Endodermal cell (in vitro differentiated cells): Measurements from ENCODE around the gene NUCKS1. TPM values are rescaled to one million over a fixed set of nuclear protein-coding genes. Genes with fewer than 3 reads are reported as not detected.

Experiments used
- DNase-seq: peaks from one replicate; pipeline ENCODE4 v3.0.0-alpha.2; 2017
- H3K27ac ChIP-seq: 2 replicates; pipeline ENCODE4 v1.5.1; 2013; ENCODE audit warnings: mild to moderate bottlenecking, low read depth, low read length, moderate library complexity
- H3K27me3 ChIP-seq: 2 replicates; pipeline ENCODE4 v1.6.1; 2013; ENCODE audit warnings: mild to moderate bottlenecking, low read length, moderate library complexity; ENCODE audit not compliant: insufficient read depth, control insufficient read depth, poor library complexity, severe bottlenecking
- H3K36me3 ChIP-seq: 2 replicates; pipeline ENCODE4 v1.7.0; 2013; ENCODE audit warnings: mild to moderate bottlenecking, low read length, moderate library complexity; ENCODE audit not compliant: control insufficient read depth, insufficient read depth
- H3K4me1 ChIP-seq: one replicate; pipeline ENCODE4 v1.7.0; 2013; ENCODE audit warnings: low read length; ENCODE audit not compliant: control insufficient read depth, insufficient read depth
- H3K4me3 ChIP-seq: 2 replicates; pipeline ENCODE4 v1.5.1; 2013; ENCODE audit warnings: mild to moderate bottlenecking, low read length, moderate library complexity
- H3K9ac ChIP-seq: 2 replicates; pipeline ENCODE4 v1.6.1; 2013; ENCODE audit warnings: mild to moderate bottlenecking, low read length, moderate library complexity; ENCODE audit not compliant: poor library complexity, severe bottlenecking; ENCODE audit errors: extremely low read depth
- H3K9me3 ChIP-seq: 2 replicates; pipeline ENCODE4 v1.6.1; 2013; ENCODE audit warnings: mild to moderate bottlenecking, low read length, moderate library complexity; ENCODE audit not compliant: control insufficient read depth
- H3K27ac Mint-ChIP-seq: 2 replicates; pipeline ENCODE4 v1.8.0; 2020; ENCODE audit warnings: mixed read lengths
- H3K27me3 Mint-ChIP-seq: 2 replicates; pipeline ENCODE4 v1.8.0; 2021; ENCODE audit warnings: mild to moderate bottlenecking, mixed read lengths; ENCODE audit not compliant: insufficient read depth
- H3K36me3 Mint-ChIP-seq: 2 replicates; pipeline ENCODE4 v1.8.0; 2020; ENCODE audit warnings: low read depth, mixed read lengths
- H3K4me1 Mint-ChIP-seq: 2 replicates; pipeline ENCODE4 v1.8.0; 2020; ENCODE audit warnings: mixed read lengths
- H3K4me3 Mint-ChIP-seq: 2 replicates; pipeline ENCODE4 v1.8.0; 2020; ENCODE audit warnings: mild to moderate bottlenecking, moderate library complexity, mixed read lengths
- H3K9me3 Mint-ChIP-seq: 2 replicates; pipeline ENCODE4 v1.8.0; 2020; ENCODE audit warnings: mild to moderate bottlenecking, mixed read lengths
- WGBS, 2 experiments: methylation state at CpG; one replicate each; pipeline versions ENCODE4 v1.1.5 to v1.1.7; 2013; ENCODE audit warnings: missing lambda C conversion rate in 2 of 2, mixed read lengths in 1 of 2; ENCODE audit not compliant: insufficient coverage in 1 of 2, insufficient read length in 1 of 2; 5-methylcytosine and 5-hydroxymethylcytosine counted together
- total RNA-seq, 2 donors: library from RNA; stranded (reverse); fragmentation: NEBNext Ultra II Directional in 1 of 2; extraction: Animal tissue kit (Norgen Biotek cat#: 25700) in 1 of 2; gene quantifications; 2 replicates in 1 of 2; 3 replicates in 1 of 2; pipeline ENCODE4 v1.2.1, GENCODE V29; 2021
- TF ChIP-seq, protein P1 (sequence below): fragments of 200-600 bp; sonication (generic); conservative IDR thresholded peaks from 2 replicates; pipeline ENCODE4 v1.5.0; 2021; ENCODE audit warnings: antibody characterized with exemption, mild to moderate bottlenecking

NUCKS1 gene
- total RNA-seq, 2 donors from 2014 or later = 380 to 532 TPM

DNA sequence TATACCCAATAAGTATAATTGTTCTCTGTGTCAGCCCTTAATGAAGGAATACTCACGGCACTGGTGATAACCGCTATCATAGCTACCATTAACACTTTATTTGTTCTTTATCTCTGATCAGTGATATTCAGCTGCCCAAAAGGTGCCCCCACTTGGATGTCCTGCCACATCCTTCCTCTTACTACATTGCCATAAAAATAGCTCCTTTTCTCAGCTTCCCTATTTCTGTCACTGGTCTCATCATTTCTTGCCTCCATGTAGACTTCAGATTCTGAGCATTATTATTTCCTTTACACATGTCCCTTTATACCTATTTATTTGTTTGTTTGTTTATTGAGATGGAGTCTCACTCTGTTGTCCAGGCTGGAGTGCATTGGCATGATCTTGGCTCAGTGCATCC lies 28.0 kb upstream of the NUCKS1 start:
- Histone ChIP-seq H3K4me1 (peaks cover under 1% of the 10 kb centered on the region), H3K27ac (no peak overlapping the region), H3K27me3 (peaks cover 30% of the 10 kb centered on the region), H3K36me3 (no peaks in the 10 kb centered on the region), H3K9me3 (peaks cover 12% of the 10 kb centered on the region), H3K4me3 (no peak overlapping the region), H3K9ac (no peak overlapping the region)
- Mint-ChIP-seq H3K36me3 (no peaks in the 10 kb centered on the region), H3K27me3 (peaks cover 49% of the 10 kb centered on the region), H3K4me1 (peaks cover 2% of the 10 kb centered on the region), H3K4me3 (no peak overlapping the region), H3K9me3 (peaks cover 21% of the 10 kb centered on the region), H3K27ac (no peak overlapping the region)
- 95 to 100% methylated on average over 2 of the region's 2 CpGs for WGBS, 2 experiments
- no peak for DNase-seq
- TF ChIP-seq, protein P1, sequence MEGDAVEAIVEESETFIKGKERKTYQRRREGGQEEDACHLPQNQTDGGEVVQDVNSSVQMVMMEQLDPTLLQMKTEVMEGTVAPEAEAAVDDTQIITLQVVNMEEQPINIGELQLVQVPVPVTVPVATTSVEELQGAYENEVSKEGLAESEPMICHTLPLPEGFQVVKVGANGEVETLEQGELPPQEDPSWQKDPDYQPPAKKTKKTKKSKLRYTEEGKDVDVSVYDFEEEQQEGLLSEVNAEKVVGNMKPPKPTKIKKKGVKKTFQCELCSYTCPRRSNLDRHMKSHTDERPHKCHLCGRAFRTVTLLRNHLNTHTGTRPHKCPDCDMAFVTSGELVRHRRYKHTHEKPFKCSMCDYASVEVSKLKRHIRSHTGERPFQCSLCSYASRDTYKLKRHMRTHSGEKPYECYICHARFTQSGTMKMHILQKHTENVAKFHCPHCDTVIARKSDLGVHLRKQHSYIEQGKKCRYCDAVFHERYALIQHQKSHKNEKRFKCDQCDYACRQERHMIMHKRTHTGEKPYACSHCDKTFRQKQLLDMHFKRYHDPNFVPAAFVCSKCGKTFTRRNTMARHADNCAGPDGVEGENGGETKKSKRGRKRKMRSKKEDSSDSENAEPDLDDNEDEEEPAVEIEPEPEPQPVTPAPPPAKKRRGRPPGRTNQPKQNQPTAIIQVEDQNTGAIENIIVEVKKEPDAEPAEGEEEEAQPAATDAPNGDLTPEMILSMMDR = no peak

DNA sequence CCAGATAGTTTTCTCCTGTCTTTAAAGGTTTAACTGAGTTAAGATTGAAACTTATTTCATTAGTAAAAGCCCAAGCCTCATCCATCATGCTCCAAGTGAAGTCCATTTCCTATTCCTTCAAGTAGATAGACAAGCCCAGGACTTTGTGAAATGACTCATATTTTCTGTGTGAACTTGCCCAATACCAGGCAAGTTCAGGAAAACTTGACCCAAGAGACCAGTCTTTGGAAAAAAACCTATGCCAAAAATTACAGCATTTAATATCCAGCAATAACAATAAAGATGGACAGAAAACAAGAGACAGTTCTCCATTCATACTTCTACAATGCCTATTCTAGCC lies 25.7 kb upstream of the NUCKS1 start:
- Mint-ChIP-seq H3K36me3 (no peaks in the 10 kb centered on the region), H3K27me3 (peaks cover 49% of the 10 kb centered on the region), H3K27ac (no peak overlapping the region), H3K4me1 (peaks cover 2% of the 10 kb centered on the region), H3K4me3 (peak overlapping the region; percentile 73), H3K9me3 (peaks cover 21% of the 10 kb centered on the region)
- TF ChIP-seq, protein P1 = no peak
- H3K9me3 ChIP-seq = peaks cover 12% of the 10 kb centered on the region
- H3K9ac ChIP-seq = no peak overlapping the region
- H3K36me3 ChIP-seq = no peaks in the 10 kb centered on the region
- no peaks in the 10 kb centered on the region for H3K4me1 ChIP-seq
- DNase-seq = no peak
- H3K4me3 ChIP-seq = peak overlapping the region; percentile 84
- no peak overlapping the region for H3K27ac ChIP-seq
- H3K27me3 ChIP-seq = peaks cover 36% of the 10 kb centered on the region

DNA sequence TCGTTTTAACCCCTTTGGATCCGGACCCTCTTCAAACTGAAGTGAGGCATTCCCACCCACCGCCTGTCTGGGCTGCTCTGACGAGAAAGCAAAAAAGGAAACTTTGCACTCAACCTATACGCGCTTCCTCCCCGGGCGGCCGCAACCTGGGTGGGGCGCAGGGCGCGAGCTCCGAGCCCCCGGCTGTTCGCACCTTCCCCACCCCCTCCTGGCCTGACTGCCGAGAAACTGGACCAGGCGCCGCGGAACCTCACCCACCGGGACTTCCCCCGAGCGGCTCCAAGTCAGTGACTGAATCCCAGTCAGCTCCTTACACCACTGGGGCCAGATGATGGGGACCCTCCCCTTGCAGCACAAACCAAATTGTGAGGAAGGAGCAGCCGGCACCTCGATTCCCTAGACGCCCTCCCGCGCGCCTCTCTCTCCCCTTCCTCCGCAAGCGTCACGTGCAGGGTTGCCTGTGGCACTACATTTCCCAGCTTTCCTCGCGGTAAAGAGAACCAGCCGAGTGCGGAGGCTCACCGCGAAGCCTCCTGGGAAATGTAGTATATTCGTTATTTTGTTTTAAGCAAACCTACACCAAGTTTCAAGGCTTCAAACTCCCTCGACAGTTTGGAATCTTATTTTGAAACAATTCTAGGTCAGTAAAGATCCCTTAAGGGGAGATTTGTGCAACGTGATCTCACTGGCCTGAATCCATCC lies 25.2 kb upstream of the NUCKS1 start, which contains the start of gene RAB29:
Gene RAB29, minus strand, starts transcription at position 468 of the 702 bp plus-strand sequence. CDS start 526 bp downstream, outside the sequence.
- peak within 1 kb of the TSS; percentile 73 for H3K4me3 Mint-ChIP-seq
- peak within 1 kb of the TSS; percentile 31 for H3K9ac ChIP-seq
- peak; percentile 94 for DNase-seq
- H3K4me3 ChIP-seq = peak within 1 kb of the TSS; percentile 84
- H3K9me3 Mint-ChIP-seq = peaks cover 21% of the 10 kb centered on the region
- no peak within 1 kb of the TSS for H3K27ac ChIP-seq
- peaks cover 48% of the 10 kb centered on the region for H3K27me3 Mint-ChIP-seq
- H3K9me3 ChIP-seq = peaks cover 12% of the 10 kb centered on the region
- H3K36me3 Mint-ChIP-seq = no peaks in the 10 kb centered on the region
- TF ChIP-seq, protein P1 = no peak
- 1 to 14% methylated on average over 1 to 40 of the region's 40 CpGs for WGBS, 2 experiments
- no peak within 1 kb of the TSS for H3K27ac Mint-ChIP-seq
- no peaks in the 10 kb centered on the region for H3K36me3 ChIP-seq
- H3K4me1 ChIP-seq = no peaks in the 10 kb centered on the region
- H3K4me1 Mint-ChIP-seq = peaks cover 2% of the 10 kb centered on the region
- peaks cover 36% of the 10 kb centered on the region for H3K27me3 ChIP-seq
